ENCODE results near the gene CTDSP2. TPM values are rescaled to one million over a fixed set of nuclear protein-coding genes. Genes with fewer than 3 reads are reported as not detected.

The CTDSP2 gene
- 54.2 and 88.2 TPM in 2 replicates for total RNA-seq

GRCh38 chr12:57846577-57847319, at the start of gene CTDSP2:
Gene CTDSP2, minus strand, starts transcription at chr12:57846729. Its CDS starts 294 bp downstream, at chr12:57846435.

GRCh38 chr12:57782608-57783465, 63.7 kb downstream of the CTDSP2 start, which contains the start of gene TSFM:
Gene TSFM, plus strand, starts transcription at chr12:57782787. Its CDS starts 15 bp downstream, at chr12:57782802.

GRCh38 chr12:57772429-57773322, 73.9 kb downstream of the CTDSP2 start, which contains the start of gene EEF1AKMT3:
Gene EEF1AKMT3, plus strand, starts transcription at chr12:57772614. Its CDS starts 111 bp downstream, at chr12:57772725.

GRCh38 chr12:57771873-57772428, 74.6 kb downstream of the CTDSP2 start, which contains the start of gene METTL1:
Gene METTL1, minus strand, starts transcription at chr12:57772105. Its CDS starts 22 bp downstream, at chr12:57772083.

Other genes with a start within 250 kb of the CTDSP2 start
- gene DTX3, start 241.9 kb downstream of the CTDSP2 start, total RNA-seq: 8.8 and 11.5 TPM in 2 replicates
- 22.3 and 40.6 TPM in 2 replicates for gene ARHGEF25, start 235.3 kb downstream of the CTDSP2 start, total RNA-seq
- 0.55 and 0.85 TPM in 2 replicates for gene B4GALNT1, start 213.5 kb downstream of the CTDSP2 start, total RNA-seq
- gene OS9, start 152.6 kb downstream of the CTDSP2 start, total RNA-seq: 180 and 267 TPM in 2 replicates
- gene AGAP2, start 108.0 kb downstream of the CTDSP2 start, total RNA-seq: 0.14 and 0.28 TPM in 2 replicates
- 64.6 and 87.0 TPM in 2 replicates for gene TSPAN31, start 101.7 kb downstream of the CTDSP2 start, total RNA-seq
- gene CDK4, start 94.4 kb downstream of the CTDSP2 start, total RNA-seq: 140 and 210 TPM in 2 replicates
- 2.3 and 3.1 TPM in 2 replicates for gene MARCHF9, start 91.6 kb downstream of the CTDSP2 start, total RNA-seq
- 0.14 and 0.28 TPM in 2 replicates for gene CYP27B1, start 79.7 kb downstream of the CTDSP2 start, total RNA-seq
- gene METTL1, start 74.6 kb downstream of the CTDSP2 start, total RNA-seq: 3.8 and 9.1 TPM in 2 replicates
- gene EEF1AKMT3, start 74.1 kb downstream of the CTDSP2 start, total RNA-seq: 4.3 and 5.2 TPM in 2 replicates
- gene TSFM, start 63.9 kb downstream of the CTDSP2 start, total RNA-seq: 18.8 and 24.3 TPM in 2 replicates
- 3.1 and 6.4 TPM in 2 replicates for gene AVIL, start 28.0 kb downstream of the CTDSP2 start, total RNA-seq
- 8.7 and 12.0 TPM in 2 replicates for gene ATP23, start 94.8 kb upstream of the CTDSP2 start, total RNA-seq

Data from smooth muscle cell of bladder (primary cell).